A204.1 (cell line): ENCODE data around the gene NFKB2.

ENCODE experiments used
- FAIRE-seq: peaks from 2 replicates; lab custom pipeline; 2012; peaks lifted over from hg19 to GRCh38; lab: Jason Lieb, UNC

Gene NFKB2

GRCh38 chr10:102408728-102409603, 13.5 kb downstream of the NFKB2 start:
- FAIRE-seq: no peak

DNA sequence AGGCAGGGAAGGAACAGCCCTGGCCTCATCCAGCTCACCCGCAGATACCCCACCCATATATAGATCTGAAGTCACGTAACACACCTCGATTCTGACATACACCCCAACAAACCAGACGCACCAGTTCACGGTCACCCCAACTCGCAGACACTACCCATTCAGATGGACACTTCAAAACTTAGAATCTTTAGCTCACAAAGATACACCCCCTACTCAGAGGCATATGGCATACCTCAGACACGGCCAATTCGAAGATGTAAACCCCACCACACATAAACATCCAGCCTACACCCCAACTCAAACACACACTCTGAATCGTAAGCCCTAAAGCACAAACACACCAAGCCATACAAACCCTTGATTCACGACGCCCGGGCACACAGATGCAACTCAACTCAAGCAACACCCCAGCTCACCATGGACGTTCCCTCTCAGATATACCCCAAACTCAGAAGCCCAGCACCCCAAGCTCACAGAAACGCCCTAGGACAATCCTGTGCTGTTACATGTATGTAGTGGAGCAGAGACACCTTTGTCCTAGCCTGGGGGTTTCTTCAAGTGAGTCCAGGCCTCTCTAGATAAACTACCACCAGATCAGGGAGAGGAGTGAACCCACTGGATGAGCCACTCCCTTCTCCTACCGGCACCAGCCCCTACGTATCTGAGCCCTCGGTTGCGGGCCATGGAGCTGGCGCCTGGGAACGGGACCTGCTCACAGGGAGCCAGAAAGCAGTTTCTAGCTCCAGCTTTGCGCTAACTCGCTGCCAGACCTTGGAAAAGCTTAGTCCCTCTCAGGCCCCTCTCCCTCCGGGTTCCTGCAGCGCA, 14.3 kb downstream of the NFKB2 start:
- no peak for FAIRE-seq

DNA sequence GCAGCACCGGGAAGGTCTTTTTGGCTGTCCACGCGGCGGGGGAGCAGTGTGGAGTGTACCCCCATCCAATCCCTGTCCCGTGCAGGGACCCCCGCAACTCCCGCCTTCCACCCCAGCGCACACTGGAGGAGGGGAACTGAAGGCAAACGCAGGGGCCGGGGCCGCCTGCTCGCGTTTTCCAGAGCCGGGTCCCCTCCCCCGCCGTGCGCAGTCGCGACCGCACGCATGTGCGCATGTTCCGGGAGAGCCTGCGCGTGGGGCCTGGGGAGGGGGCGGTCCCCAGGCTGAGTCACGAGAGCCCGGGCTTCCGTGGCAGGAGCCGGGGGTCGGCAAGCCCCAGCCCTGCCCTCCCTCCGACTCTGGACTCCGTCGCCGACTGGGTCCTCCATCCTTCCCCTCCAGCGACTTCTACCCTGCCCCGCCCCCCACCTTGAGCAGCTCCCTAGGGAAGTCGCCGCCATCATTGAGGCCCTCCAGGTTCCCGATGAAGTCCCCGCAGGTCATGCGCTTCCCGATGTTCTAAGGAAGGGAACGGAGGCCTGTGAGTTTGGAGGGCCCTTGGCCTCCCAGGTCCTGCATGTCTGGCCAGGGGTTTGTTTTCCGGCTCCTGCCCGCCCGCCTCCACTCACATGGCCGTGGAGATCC, 15.0 kb downstream of the NFKB2 start:
- FAIRE-seq: no peak

DNA sequence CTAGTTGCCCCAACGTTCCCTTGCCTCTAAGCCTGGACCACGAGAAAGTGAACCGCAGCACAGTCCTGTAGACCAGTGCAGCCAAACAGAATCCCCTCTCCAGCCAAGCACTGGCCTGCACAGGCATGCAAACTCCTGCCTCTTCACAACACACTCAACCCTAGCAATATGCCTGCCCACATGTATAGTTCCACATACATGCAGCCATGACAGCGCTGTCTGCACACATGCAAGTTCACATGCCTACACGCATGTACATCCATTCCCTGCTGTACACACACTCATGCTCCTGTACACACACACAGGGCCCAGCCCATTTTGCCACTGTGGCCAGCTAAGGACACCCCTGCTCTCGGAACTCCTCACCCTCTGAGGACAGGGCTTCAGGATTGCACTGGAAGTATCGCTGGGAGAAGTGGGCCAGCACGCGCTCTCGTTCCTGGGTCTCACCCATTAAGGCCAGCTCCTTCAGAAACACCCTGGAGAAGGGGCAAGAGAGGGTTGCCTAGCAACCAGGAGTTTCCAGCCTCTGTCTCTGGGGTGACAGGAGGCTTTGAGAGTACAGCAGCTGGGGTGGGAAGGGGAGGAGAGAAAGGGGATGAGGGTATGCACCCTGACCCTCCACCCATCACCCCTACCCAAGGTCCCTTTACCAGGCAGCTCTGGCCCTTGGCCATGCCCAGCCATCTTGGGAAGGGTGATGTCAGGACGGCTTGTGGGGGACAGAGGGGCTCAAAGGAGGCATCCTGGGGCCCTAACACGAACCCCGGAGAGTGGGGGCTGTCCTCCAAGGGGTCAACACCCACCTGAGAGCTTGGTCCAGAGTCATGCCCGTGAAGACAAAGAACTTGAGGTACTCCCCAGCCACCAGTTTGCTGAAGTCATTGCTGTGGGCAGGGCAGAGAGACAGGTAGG, 16.1 kb downstream of the NFKB2 start:
- FAIRE-seq: no peak

- no peak for FAIRE-seq
Observed at GRCh38 chr10:102412293-102412692, 16.8 kb downstream of the NFKB2 start.

GRCh38 chr10:102413053-102413705, 17.7 kb downstream of the NFKB2 start:
- FAIRE-seq: no peak

DNA sequence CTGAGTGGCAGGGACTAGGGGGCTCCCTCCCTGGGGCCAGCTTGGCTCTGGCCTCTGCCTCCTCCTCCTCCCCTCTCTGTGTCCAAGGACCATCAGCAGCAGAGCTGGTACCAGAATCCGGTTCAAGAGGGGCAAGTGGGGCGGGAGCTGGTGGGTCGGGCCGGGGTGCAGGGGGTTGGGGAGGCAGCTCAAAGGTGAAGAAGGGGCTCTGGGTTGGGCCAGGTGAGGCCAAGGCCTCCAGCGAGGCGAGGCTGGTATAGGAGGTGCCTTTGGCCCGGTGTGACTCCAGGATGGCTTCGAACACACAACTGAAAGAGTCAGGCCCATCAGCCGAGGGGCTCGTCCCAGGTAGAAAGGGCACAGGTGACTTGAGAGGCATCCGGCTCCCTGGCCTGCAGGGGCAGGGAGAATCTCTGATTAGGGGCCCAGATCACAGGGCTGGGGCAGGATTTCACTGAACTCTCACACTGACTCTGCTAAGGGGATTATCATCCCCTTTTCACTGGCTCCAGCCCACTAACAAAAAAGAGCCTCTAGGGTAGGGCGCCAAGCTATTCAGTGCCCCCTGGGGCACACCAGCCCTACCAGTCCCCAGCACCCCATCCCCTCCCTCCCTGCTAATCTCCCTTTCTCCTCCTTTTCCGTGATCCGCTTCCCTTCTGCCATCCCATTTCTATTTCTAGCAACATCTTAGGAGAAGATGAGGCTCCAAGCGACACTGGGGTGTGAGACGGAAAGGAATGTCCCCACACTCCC, 18.5 kb downstream of the NFKB2 start:
- no peak for FAIRE-seq

DNA sequence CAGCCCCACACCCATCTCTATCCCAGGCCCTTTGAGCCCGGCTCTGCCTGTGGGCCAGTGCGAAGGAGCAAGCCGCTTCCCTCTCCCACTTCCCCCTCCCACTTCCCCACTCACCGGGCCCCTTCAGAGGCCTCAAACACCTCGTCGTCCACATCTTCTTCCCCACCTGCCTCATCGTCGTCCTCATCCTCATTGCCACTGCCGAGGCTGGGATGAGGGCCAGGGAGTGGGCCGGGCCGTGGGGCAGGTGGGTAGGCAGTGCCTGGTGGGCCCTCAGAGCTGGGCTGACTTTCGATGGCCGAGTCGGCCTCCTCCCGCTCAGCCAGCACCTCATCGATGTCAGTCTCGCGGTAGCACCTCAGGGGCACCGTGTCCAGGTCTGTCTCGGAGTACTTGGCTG, 19.2 kb downstream of the NFKB2 start:
- no peak for FAIRE-seq

DNA sequence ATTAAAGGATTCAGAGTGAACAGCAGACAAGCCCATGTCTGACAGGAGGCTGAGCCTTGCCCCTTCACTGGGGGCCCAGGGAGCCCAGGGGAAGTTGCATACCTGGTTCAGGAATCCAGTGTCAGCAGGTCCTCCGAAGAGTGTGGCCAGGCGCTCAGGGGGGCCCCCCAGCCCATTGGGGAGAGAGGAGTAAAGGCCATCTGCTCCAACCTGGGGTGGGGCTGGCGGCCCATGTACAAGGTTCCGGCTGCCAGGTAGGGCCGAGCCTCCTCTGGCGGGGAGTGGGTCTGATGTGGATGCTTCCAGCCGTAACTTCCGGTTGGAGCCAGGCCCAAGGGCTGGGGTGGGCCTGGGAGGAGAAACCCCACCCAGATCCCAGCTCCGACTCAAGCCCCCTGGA, 20.8 kb downstream of the NFKB2 start:
- no peak for FAIRE-seq

DNA sequence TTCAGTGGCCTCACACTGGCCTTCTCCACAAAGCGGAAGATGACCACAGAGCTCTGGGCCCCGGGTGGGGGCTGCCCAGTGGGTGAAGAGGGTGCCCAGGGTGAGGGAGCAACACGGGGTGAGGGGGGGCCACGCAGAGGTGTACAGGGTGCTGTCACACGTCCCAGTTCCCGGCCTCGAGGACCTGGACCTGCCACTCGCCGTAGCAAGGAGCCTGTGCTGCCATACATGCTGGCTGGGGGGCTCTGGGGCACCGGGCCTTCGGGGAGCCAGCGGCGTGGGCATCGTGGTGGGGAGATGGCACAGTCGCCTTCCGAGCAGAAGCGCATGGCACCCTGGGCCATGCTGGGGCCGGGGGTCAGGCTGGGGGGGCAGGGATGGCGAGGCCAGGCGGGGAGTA, 21.2 kb downstream of the NFKB2 start:
- no peak for FAIRE-seq

- no peak for FAIRE-seq
Observed at GRCh38 chr10:102418622-102419268, 23.2 kb downstream of the NFKB2 start, which contains the start of gene PSD. TSS of gene PSD (minus strand) at chr10:102418785. CDS start at chr10:102417038, 1,747 bp downstream.

DNA sequence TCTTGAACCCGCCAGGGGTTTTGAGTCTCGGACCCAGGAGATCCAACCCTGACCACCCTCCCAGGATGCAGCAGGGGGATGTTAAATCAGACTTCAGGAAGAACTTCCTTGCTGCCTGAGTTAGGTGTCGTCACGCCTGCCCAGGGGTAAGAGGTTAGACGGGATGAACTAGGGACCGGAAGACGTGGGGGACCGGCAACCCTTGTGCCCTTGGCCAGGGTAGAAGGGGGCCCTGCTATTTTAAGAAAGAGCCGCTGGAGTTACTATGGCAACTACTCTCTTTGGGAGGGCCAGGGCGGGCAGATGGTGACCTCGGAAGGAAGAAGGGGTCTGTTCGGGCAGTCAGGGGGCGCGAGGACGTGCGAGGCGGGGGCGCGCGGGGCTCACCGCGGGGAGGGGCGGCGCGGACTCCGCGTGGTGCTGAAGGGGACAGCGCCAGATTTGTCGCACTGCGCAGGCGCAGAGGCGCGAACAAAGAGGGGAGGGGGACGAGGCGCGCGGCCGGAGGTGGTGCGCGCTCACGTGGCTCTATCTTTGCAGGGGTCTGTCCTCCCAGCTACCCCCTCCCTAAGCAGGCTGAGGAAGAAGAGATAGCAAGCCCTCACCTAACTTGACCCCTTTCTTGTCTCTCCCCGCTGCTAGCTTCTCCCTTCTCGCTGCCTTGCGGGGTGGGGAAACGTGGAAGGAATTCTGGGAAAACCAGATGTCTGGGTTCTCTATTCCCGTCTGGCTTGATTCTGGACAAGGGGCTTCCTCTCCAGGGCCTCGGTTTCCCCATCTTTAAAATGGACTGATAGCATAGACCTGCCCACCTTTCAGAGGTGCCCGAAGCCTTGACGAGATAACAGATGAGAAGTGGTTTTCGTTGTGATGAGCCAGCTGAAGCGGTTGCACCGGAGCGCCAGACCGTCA, 24.0 kb downstream of the NFKB2 start:
- FAIRE-seq: no peak

DNA sequence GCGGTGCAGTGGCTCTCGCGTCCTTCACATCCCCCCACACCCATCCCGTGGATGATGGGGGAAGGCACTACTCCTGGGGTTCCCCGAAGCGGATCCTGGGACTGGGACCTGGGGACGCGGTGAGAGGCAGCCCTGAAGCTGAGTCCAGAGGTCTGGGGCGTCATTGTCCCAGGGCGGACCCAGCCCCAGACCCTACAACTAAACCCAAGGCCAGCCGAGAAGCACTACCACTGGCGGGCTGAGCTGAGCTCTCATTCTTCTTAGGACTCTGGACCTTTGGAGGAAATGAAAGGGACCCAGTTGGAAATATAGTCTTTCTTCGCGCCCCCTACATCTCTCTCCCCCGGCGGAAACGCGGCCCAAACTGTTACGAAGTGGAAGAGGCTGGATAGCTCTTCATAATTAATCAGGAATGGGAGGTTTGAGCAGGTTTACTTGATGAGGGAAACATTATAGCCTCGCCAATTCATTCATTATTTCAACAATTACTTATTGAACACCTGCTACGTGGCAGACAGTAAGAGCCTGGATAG, 24.7 kb downstream of the NFKB2 start:
- FAIRE-seq: no peak

DNA sequence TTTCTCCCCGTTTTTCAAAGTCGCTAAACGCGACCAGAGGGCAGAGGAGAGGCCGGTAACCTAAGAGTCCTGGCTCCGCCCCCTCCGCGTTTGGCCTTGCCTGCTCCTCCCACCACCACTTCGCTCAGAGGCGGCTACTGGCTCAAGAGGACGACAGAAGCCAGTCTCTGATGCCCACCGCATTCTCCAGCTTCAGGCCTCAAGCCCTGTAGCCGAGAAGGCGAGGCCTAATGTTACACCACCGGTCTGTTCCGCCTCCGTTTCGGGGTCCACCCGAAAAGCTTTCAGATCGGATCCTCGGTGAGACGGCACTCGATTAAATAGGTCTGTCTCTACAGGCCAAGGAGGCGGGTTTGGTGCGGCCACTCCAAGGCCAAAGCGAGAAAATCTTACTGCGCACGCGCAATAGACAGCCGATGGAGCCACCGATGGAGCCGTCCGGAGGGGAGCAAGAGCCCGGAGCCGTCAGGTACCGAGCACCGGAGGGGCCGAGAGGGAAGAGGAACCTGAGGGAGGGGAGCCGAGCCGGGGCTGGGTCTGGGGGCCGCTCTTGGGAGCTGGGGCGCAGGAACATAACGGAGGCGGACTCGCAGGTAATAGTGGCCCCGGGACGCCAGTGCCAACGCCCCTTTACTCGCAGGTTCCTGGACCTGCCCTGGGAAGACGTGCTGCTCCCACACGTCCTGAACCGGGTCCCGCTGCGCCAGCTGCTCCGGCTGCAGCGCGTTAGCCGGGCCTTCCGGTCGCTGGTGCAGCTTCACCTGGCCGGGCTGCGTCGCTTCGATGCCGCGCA, 25.4 kb downstream of the NFKB2 start, which contains the start of gene FBXL15:
Gene FBXL15, plus strand, starts transcription at position 123 of the 793 bp plus-strand sequence. Its CDS starts 294 bp downstream, at position 417.
- peak; percentile 89 for FAIRE-seq

DNA sequence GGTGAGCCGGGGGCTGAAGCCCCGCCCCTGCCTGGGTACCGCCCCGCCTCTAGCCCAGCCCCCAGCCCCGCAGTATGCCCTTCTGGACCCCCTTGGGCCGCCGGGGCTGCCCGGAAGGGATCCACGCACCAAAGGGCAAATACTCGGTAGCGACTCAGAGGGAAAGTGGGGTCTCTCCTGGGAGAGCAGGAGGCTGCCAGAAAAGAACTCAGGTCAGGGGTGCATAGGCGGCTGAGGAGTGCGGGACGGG, 25.9 kb downstream of the NFKB2 start:
- FAIRE-seq: no peak

- no peak for FAIRE-seq
Observed at GRCh38 chr10:102421757-102422512, 26.4 kb downstream of the NFKB2 start.

- no peak for FAIRE-seq
Observed at GRCh38 chr10:102422545-102423129, 27.1 kb downstream of the NFKB2 start.
